Central memory CD8-positive, alpha-beta T cell (primary cell): ENCODE data around the gene AMN.

Source experiments
- ATAC-seq: fragments of 150-1000 bp; cut with Tn5 transposase; replicated peaks from 2 replicates; pipeline ENCODE4 v1.10.0; 2022; ENCODE audit warnings: mild to moderate bottlenecking, moderate FRiP score, moderate number of reproducible peaks; ENCODE audit not compliant: poor library complexity, severe bottlenecking; ENCODE audit errors: extremely low read depth
- DNase-seq, 2 donors: peaks; one replicate each; pipeline ENCODE4 v3.0.0; 2021; ENCODE audit warnings: low spot score in 2 of 2
- H3K27ac Mint-ChIP-seq: one replicate; pipeline ENCODE4 v1.8.0; 2022; ENCODE audit warnings: low read depth, mild to moderate bottlenecking, moderate library complexity, mixed read lengths
- H3K27me3 Mint-ChIP-seq: one replicate; pipeline ENCODE4 v1.8.0; 2022; ENCODE audit warnings: mixed read lengths
- H3K36me3 Mint-ChIP-seq: one replicate; pipeline ENCODE4 v1.8.0; 2022; ENCODE audit warnings: mild to moderate bottlenecking, moderate library complexity, mixed read lengths; ENCODE audit not compliant: insufficient read depth
- H3K4me1 Mint-ChIP-seq: one replicate; pipeline ENCODE4 v1.8.0; 2022; ENCODE audit warnings: mixed read lengths
- H3K4me3 Mint-ChIP-seq: one replicate; pipeline ENCODE4 v1.8.0; 2022; ENCODE audit warnings: mild to moderate bottlenecking, moderate library complexity, mixed read lengths
- H3K9me3 Mint-ChIP-seq: one replicate; pipeline ENCODE4 v1.8.0; 2022; ENCODE audit warnings: mixed read lengths

AMN gene

GRCh38 chr14:102949801-102950451 lies 27.5 kb downstream of the AMN start:
- Mint-ChIP-seq H3K9me3 (no peaks in the 10 kb centered on the region), H3K36me3 (no peaks in the 10 kb centered on the region), H3K4me1 (peaks cover 10% of the 10 kb centered on the region), H3K27ac (no peak overlapping the region), H3K4me3 (no peak overlapping the region), H3K27me3 (peaks cover 17% of the 10 kb centered on the region)
- DNase-seq: no peak
- ATAC-seq: no peak

- no peak for ATAC-seq
- Mint-ChIP-seq H3K4me3 (no peak overlapping the region), H3K27ac (no peak overlapping the region), H3K9me3 (no peaks in the 10 kb centered on the region), H3K36me3 (no peaks in the 10 kb centered on the region), H3K27me3 (peaks cover 20% of the 10 kb centered on the region), H3K4me1 (peaks cover 10% of the 10 kb centered on the region)
- no peak for DNase-seq
These were observed 28.6 kb downstream of the AMN start for GRCh38 chr14:102951034-102951433.

DNA sequence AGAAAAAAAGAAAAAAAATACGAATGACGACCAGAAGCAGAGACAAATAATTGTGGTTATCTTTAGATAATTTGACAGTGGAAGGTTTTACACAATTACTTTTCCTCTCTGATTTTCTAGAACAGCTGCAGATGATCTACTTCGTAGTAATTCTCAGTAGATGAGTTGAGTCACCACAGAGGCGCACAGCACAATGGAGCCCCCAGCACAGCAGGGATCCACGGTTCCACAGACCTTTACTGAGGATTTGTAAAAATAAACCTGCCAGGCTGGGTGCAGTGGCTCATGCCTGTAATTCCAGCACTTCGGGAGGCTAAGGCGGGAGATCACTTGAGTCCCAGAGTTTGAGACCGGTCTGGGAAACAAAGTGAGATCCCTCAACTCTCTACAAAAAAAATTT lies 29.3 kb downstream of the AMN start:
- H3K27ac Mint-ChIP-seq: no peak overlapping the region
- H3K4me1 Mint-ChIP-seq: peaks cover 10% of the 10 kb centered on the region
- DNase-seq (no peak), ATAC-seq (no peak)
- no peak overlapping the region for H3K4me3 Mint-ChIP-seq
- no peaks in the 10 kb centered on the region for H3K36me3 Mint-ChIP-seq
- H3K27me3 Mint-ChIP-seq: peaks cover 20% of the 10 kb centered on the region
- no peaks in the 10 kb centered on the region for H3K9me3 Mint-ChIP-seq

DNA sequence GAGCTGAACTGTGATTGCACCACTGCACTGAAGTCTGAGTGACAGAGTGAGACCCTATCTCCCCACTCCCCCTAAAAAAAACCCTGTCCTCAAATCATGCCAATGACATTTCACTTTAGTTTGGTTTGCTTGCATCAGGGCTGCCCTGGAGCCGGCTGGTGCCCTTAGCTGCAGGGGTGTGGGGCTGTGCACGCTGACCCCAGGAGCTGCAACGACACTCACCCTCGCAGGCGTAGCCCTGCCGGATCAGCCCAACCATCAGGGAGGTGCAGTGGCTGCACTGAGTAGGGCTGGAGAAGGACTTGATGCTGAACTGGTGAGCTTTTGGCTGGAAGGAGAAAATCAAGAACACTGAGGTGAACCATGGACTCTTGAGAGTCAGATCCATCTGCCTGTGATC lies 29.8 kb downstream of the AMN start:
- H3K36me3 Mint-ChIP-seq: no peaks in the 10 kb centered on the region
- peaks cover 20% of the 10 kb centered on the region for H3K27me3 Mint-ChIP-seq
- no peaks in the 10 kb centered on the region for H3K9me3 Mint-ChIP-seq
- H3K4me1 Mint-ChIP-seq: peaks cover 10% of the 10 kb centered on the region
- H3K27ac Mint-ChIP-seq: no peak overlapping the region
- H3K4me3 Mint-ChIP-seq: no peak overlapping the region
- ATAC-seq: no peak
- no peak for DNase-seq

DNA sequence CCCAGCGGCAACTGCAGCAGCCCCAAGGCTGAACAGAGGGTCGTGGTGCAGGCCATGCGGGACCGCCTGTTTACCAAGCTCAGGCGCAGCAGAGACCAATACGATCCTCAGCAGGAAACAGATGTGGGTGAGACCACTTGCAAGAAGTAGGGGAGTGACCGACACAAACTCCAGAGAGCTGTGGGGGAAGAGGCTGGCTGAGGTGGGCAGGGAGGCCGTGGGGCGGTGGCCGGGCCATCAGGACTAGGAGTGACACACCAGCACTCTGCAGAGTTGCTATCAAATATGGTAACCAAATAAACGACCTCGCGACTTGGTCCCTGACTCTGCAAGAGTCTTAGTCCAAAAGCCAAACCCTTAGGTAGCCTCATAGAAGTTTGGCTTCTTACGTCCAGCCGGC lies 30.6 kb downstream of the AMN start:
- no peak for ATAC-seq
- Mint-ChIP-seq H3K27ac (no peak overlapping the region), H3K36me3 (no peaks in the 10 kb centered on the region), H3K4me3 (no peak overlapping the region), H3K4me1 (peaks cover 10% of the 10 kb centered on the region), H3K27me3 (peaks cover 20% of the 10 kb centered on the region), H3K9me3 (no peaks in the 10 kb centered on the region)
- no peak for DNase-seq

DNA sequence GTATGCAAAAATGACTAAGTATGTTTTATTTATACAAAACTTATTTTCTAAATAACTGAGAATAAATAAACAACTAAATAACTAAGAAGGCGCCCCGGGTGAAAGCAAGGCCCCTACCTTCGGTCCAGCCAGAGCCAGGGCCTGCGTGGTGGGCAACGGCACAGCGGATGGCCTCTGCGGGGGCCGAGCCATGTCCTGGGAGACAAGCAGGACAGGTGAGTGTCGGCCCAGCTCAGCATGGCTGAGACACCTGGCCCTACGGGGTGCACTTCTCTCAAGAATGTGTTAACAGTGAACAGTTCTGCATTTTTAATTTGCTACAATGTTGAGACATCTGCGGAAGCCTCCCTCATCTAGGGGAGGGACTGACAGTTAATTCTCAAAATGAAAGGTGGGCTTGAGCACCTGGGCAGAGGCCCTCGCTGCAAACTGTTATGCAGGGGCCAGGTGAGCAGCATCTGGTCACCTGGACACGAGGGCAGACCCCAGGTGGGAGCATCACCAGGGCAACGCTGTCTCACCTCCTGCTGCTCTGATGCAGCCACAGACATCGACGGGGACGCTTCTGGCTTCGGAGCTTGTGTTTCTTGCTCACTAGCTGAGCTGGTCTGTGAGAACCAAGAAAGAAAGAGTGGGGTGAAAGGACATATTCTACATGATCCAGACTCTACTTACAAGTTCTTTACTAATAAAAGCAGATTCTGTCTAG lies 31.8 kb downstream of the AMN start:
- Mint-ChIP-seq H3K27ac (no peak overlapping the region), H3K36me3 (peaks cover 1% of the 10 kb centered on the region), H3K27me3 (peaks cover 20% of the 10 kb centered on the region), H3K4me3 (no peak overlapping the region), H3K4me1 (peaks cover 4% of the 10 kb centered on the region), H3K9me3 (no peaks in the 10 kb centered on the region)
- ATAC-seq (no peak), DNase-seq (no peak)

- peaks cover 1% of the 10 kb centered on the region for H3K36me3 Mint-ChIP-seq
- no peak overlapping the region for H3K27ac Mint-ChIP-seq
These were observed 33.4 kb downstream of the AMN start for GRCh38 chr14:102955636-102956408.

GRCh38 chr14:102957222-102957621 lies 34.8 kb downstream of the AMN start:
- peaks cover 20% of the 10 kb centered on the region for H3K27me3 Mint-ChIP-seq
- no peak for ATAC-seq
- H3K27ac Mint-ChIP-seq: no peak overlapping the region
- DNase-seq: no peak
- H3K4me3 Mint-ChIP-seq: no peak overlapping the region
- no peaks in the 10 kb centered on the region for H3K4me1 Mint-ChIP-seq
- H3K9me3 Mint-ChIP-seq: no peaks in the 10 kb centered on the region
- peaks cover 1% of the 10 kb centered on the region for H3K36me3 Mint-ChIP-seq

More at GRCh38 chr14:102955636-102956408, 33.4 kb downstream of the AMN start:
- Mint-ChIP-seq H3K4me1 (no peaks in the 10 kb centered on the region), H3K4me3 (no peak overlapping the region), H3K27me3 (peaks cover 20% of the 10 kb centered on the region), H3K9me3 (no peaks in the 10 kb centered on the region)
- ATAC-seq (no peak), DNase-seq (no peak)

DNA sequence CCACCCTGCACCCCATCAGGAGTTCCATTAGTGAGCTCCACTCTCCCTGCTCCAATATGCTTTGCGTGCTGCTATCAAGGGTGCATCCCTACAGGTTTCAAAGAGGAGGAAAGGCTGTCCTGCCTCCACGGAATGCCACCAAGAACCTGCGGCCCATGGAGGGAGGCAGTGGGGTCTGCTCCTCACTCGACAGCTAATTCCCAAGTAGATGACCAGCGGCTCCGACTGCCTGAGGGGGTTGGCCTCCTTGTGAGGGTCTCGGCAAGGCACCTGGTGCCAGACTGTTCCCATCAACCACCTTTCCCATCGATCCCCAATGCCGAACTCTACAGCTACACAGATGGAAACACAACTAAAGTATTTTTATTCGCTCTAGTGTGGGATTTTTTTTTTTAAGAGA lies 36.0 kb downstream of the AMN start:
- Mint-ChIP-seq H3K4me3 (no peak overlapping the region), H3K27ac (no peak overlapping the region), H3K4me1 (no peaks in the 10 kb centered on the region), H3K9me3 (no peaks in the 10 kb centered on the region), H3K36me3 (peaks cover 4% of the 10 kb centered on the region), H3K27me3 (peaks cover 14% of the 10 kb centered on the region)
- ATAC-seq (no peak), DNase-seq (no peak)

DNA sequence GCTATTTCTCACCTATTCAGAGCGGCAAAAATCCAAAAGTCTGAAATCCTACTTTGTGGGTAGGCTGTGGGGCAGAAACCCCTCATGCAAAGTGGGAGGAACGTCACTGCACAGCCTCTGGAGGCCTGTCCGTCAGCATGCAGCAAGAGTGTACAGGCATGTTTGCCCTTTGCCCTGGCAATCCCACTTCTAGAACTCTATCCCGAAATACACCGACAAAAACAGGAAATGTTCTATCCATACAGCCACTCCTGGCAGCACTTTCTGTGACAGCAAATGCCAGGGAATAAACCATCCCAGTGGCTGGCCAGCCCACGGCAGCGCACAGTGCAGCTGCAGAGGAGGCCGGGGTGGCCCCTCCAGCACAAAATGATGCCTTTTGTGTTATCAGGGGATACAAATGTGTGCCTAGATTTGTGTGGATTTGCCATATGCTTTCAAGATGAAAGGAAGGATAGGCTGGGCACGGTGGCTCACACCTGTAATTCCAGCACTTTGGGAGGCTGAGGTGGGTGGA lies 39.7 kb downstream of the AMN start:
- no peaks in the 10 kb centered on the region for H3K27me3 Mint-ChIP-seq
- no peak overlapping the region for H3K27ac Mint-ChIP-seq
- DNase-seq (no peak), ATAC-seq (no peak)
- peaks cover 4% of the 10 kb centered on the region for H3K36me3 Mint-ChIP-seq
- no peaks in the 10 kb centered on the region for H3K4me1 Mint-ChIP-seq
- H3K9me3 Mint-ChIP-seq: no peaks in the 10 kb centered on the region
- no peak overlapping the region for H3K4me3 Mint-ChIP-seq

- H3K36me3 Mint-ChIP-seq: peaks cover 6% of the 10 kb centered on the region
These were observed 41.8 kb downstream of the AMN start for GRCh38 chr14:102964152-102964730.

DNA sequence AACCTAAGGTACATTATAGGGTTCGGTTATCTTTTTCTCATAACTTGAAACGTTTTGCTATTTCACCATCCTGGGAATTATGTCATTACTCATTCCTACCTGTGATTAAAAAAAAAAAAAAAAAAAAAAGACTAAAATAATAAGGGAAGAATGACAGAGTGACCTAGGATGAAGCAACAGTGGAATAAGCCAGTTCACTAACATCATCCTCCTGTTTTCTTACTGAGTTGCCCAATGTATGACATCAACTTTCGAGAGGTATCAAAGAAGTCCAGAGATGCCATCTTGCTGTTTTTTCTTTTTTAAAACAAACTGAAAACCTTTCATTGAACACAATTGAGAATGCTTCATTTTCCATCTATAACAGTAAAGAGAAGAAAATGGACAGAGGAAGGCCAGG lies 42.8 kb downstream of the AMN start:
- Mint-ChIP-seq H3K36me3 (peaks cover 6% of the 10 kb centered on the region), H3K4me3 (no peak overlapping the region), H3K4me1 (no peaks in the 10 kb centered on the region), H3K9me3 (no peaks in the 10 kb centered on the region), H3K27ac (no peak overlapping the region), H3K27me3 (peaks cover 11% of the 10 kb centered on the region)
- ATAC-seq (no peak), DNase-seq (no peak)

More at GRCh38 chr14:102964152-102964730, 41.8 kb downstream of the AMN start:
- ATAC-seq (no peak), DNase-seq (no peak)
- Mint-ChIP-seq H3K9me3 (no peaks in the 10 kb centered on the region), H3K27ac (no peak overlapping the region), H3K4me1 (no peaks in the 10 kb centered on the region), H3K4me3 (no peak overlapping the region), H3K27me3 (peaks cover 9% of the 10 kb centered on the region)
